ENCODE measurements around the gene AOPEP. TPM values are rescaled to one million over a fixed set of nuclear protein-coding genes. Genes with fewer than 3 reads are reported as not detected.

The AOPEP gene
- total RNA-seq, 1 donor from 2014 or later, result 175 TPM

- Histone ChIP-seq H3K4me1 (peaks cover 50% of the 10 kb centered on the region), H3K36me3 (no peaks in the 10 kb centered on the region), H3K27me3 (ENCODE audit: low read depth) (no peaks in the 10 kb centered on the region), H3K27ac (replicated peaks) (no peak overlapping the region), H3K4me3 (no peak overlapping the region), H3K9me3 (replicated peaks) (no peaks in the 10 kb centered on the region)
- DNase-seq, result no peak
- intact Hi-C loops (cut with micrococcal nuclease), result no loop called here
- no peak for TF ChIP-seq CTCF (IDR thresholded peaks at IDR 0.05; ENCODE audit: borderline replicate concordance)
Observed at GRCh38 chr9:94927048-94927761, 200.7 kb downstream of the AOPEP start.

GRCh38 chr9:94927762-94928670, 201.5 kb downstream of the AOPEP start:
- intact Hi-C loops (cut with micrococcal nuclease), result no loop called here
- Histone ChIP-seq H3K27ac (replicated peaks) (peak overlapping the region; percentile 77), H3K9me3 (replicated peaks) (no peaks in the 10 kb centered on the region), H3K4me3 (no peak overlapping the region), H3K27me3 (ENCODE audit: low read depth) (no peaks in the 10 kb centered on the region), H3K4me1 (peaks cover 48% of the 10 kb centered on the region), H3K36me3 (no peaks in the 10 kb centered on the region)
- no peak for DNase-seq
- no peak for TF ChIP-seq CTCF (IDR thresholded peaks at IDR 0.05; ENCODE audit: borderline replicate concordance)

- TF ChIP-seq CTCF (IDR thresholded peaks at IDR 0.05; ENCODE audit: borderline replicate concordance), result no peak
- H3K9me3 ChIP-seq (replicated peaks), result no peaks in the 10 kb centered on the region
- H3K27me3 ChIP-seq (ENCODE audit: low read depth), result no peaks in the 10 kb centered on the region
- H3K4me1 ChIP-seq, result peaks cover 43% of the 10 kb centered on the region
- intact Hi-C loops (cut with micrococcal nuclease), result no loop called here
- no peaks in the 10 kb centered on the region for H3K36me3 ChIP-seq
- peak overlapping the region; percentile 77 for H3K27ac ChIP-seq (replicated peaks)
- DNase-seq, result no peak
- H3K4me3 ChIP-seq, result no peak overlapping the region
Observed at GRCh38 chr9:94928691-94929368, 202.3 kb downstream of the AOPEP start.

GRCh38 chr9:94929369-94929756, 202.9 kb downstream of the AOPEP start:
- no peak for TF ChIP-seq CTCF (IDR thresholded peaks at IDR 0.05; ENCODE audit: borderline replicate concordance)
- H3K4me3 ChIP-seq, result no peak overlapping the region
- no peaks in the 10 kb centered on the region for H3K27me3 ChIP-seq (ENCODE audit: low read depth)
- H3K9me3 ChIP-seq (replicated peaks), result no peaks in the 10 kb centered on the region
- H3K27ac ChIP-seq (replicated peaks), result peak overlapping the region; percentile 77
- intact Hi-C loops (cut with micrococcal nuclease), result no loop called here
- peaks cover 45% of the 10 kb centered on the region for H3K4me1 ChIP-seq
- DNase-seq, result peak; percentile 68
- H3K36me3 ChIP-seq, result no peaks in the 10 kb centered on the region

- TF ChIP-seq CTCF (IDR thresholded peaks at IDR 0.05; ENCODE audit: borderline replicate concordance), result no peak
- no peaks in the 10 kb centered on the region for H3K36me3 ChIP-seq
- H3K27ac ChIP-seq (replicated peaks), result peak overlapping the region; percentile 77
- H3K9me3 ChIP-seq (replicated peaks), result no peaks in the 10 kb centered on the region
- H3K4me1 ChIP-seq, result peaks cover 47% of the 10 kb centered on the region
- intact Hi-C loops (cut with micrococcal nuclease), result no loop called here
- H3K4me3 ChIP-seq, result no peak overlapping the region
- DNase-seq, result no peak
- H3K27me3 ChIP-seq (ENCODE audit: low read depth), result no peaks in the 10 kb centered on the region
Observed at GRCh38 chr9:94931036-94931633, 204.6 kb downstream of the AOPEP start.
